IMR-90 (cell line): Measurements from ENCODE around the gene DZIP3. TPM values are rescaled to one million over a fixed set of nuclear protein-coding genes. Genes with fewer than 3 reads are reported as not detected.
"Not testable (repeated sequence)": the region's sequence is repeated elsewhere in the genome, so short reads cannot be mapped to it uniquely, and the experiment has no call there.

Experiments
- ATAC-seq: fragments of 200-7000 bp; cut with Tn5 transposase; 2 replicates; pipeline ENCODE4 v1.9.1; 2020; ENCODE audit warnings: low read depth, mild to moderate bottlenecking, moderate library complexity
- BruUV-seq: library from RNA; stranded (reverse); fragments of 400-500 nt; replicated peaks from 2 replicates; lab custom pipeline; 2021; lab: Mats Ljungman, UMichigan
- CTCF ChIA-PET: fragments of 300-600 bp; formaldehyde crosslinking; extraction: SDS; loops from one replicate; lab custom pipeline; 2021; ENCODE audit warnings: antibody characterized with exemption; lab: Yijun Ruan, JAX
- POLR2A ChIA-PET: fragments of 300-600 bp; sonication (Branson Sonifier 250); formaldehyde crosslinking; loops from one replicate; lab custom pipeline; 2022; ENCODE audit warnings: antibody characterized with exemption; ENCODE audit not compliant: unreplicated experiment; lab: Charles Lee
- DNase-seq: peaks from one replicate; pipeline ENCODE4 v3.0.0; 2013
- H2AFZ ChIP-seq: replicated peaks from 2 replicates; pipeline ENCODE3; 2013; ENCODE audit warnings: low read length, mild to moderate bottlenecking; ENCODE audit not compliant: poor library complexity
- H2AK5ac ChIP-seq: 2 replicates; pipeline ENCODE4 v1.6.1; 2013; ENCODE audit warnings: low read depth, low read length, inconsistent platforms
- H2AK9ac ChIP-seq: replicated peaks from 2 replicates; pipeline ENCODE3; 2013; ENCODE audit warnings: mild to moderate bottlenecking, low read depth, low read length, moderate library complexity; ENCODE audit not compliant: poor library complexity
- H2BK120ac ChIP-seq: 2 replicates; pipeline ENCODE4 v1.6.1; 2013; ENCODE audit warnings: low read depth, low read length, inconsistent platforms
- H2BK15ac ChIP-seq: 3 replicates; pipeline ENCODE4 v1.6.1; 2013; ENCODE audit warnings: low read depth, low read length, inconsistent platforms
- H2BK20ac ChIP-seq: 2 replicates; pipeline ENCODE4 v1.6.1; 2013; ENCODE audit warnings: low read depth, mild to moderate bottlenecking, inconsistent platforms, low read length, moderate library complexity
- H2BK5ac ChIP-seq: 2 replicates; pipeline ENCODE4 v1.6.1; 2013; ENCODE audit warnings: mild to moderate bottlenecking, low read depth, low read length, inconsistent platforms; ENCODE audit not compliant: poor library complexity, severe bottlenecking
- H3K14ac ChIP-seq: replicated peaks from 2 replicates; pipeline ENCODE4 v1.6.1; 2013; ENCODE audit warnings: low read depth, low read length, inconsistent platforms
- H3K18ac ChIP-seq: 2 replicates; pipeline ENCODE4 v1.6.1; 2013; ENCODE audit warnings: low read depth, low read length, control low read depth
- H3K23ac ChIP-seq: 2 replicates; pipeline ENCODE4 v1.6.1; 2013; ENCODE audit warnings: low read depth, low read length, inconsistent platforms
- H3K27ac ChIP-seq: 2 replicates; pipeline ENCODE4 v1.5.1; 2013; ENCODE audit warnings: mild to moderate bottlenecking, control low read depth, low read length; ENCODE audit not compliant: insufficient read depth
- H3K27me3 ChIP-seq: 2 replicates; pipeline ENCODE4 v1.6.1; 2013; ENCODE audit warnings: low read length; ENCODE audit not compliant: control insufficient read depth, insufficient read depth
- H3K36me3 ChIP-seq: 2 replicates; pipeline ENCODE4 v1.6.1; 2013; ENCODE audit warnings: low read length, mixed read lengths; ENCODE audit not compliant: control insufficient read depth, insufficient read depth
- H3K4ac ChIP-seq: 2 replicates; pipeline ENCODE4 v1.6.1; 2013; ENCODE audit warnings: low read depth, low read length, inconsistent platforms
- H3K4me1 ChIP-seq: 2 replicates; pipeline ENCODE4 v1.6.1; 2013; ENCODE audit warnings: low read length, mixed read lengths; ENCODE audit not compliant: control insufficient read depth, insufficient read depth
- H3K4me2 ChIP-seq: 2 replicates; pipeline ENCODE4 v1.6.1; 2013; ENCODE audit warnings: low read depth, mild to moderate bottlenecking, control low read depth, low read length, moderate library complexity
- H3K4me3 ChIP-seq: 2 replicates; pipeline ENCODE4 v1.5.1; 2013; ENCODE audit warnings: low read depth, mild to moderate bottlenecking, control low read depth, low read length, moderate library complexity; ENCODE audit not compliant: insufficient read depth
- H3K56ac ChIP-seq: 2 replicates; pipeline ENCODE4 v1.6.1; 2013; ENCODE audit warnings: low read length, inconsistent platforms; ENCODE audit not compliant: insufficient read depth; ENCODE audit errors: extremely low read depth
- H3K79me1 ChIP-seq, 2 experiments: 2 replicates each; pipeline ENCODE4 v1.6.1; 2013; ENCODE audit warnings: low read length in 2 of 2, inconsistent platforms in 1 of 2, low read depth in 1 of 2
- H3K9ac ChIP-seq: 2 replicates; pipeline ENCODE4 v1.6.1; 2013; ENCODE audit warnings: low read depth, low read length, control low read depth
- H3K9me1 ChIP-seq: 2 replicates; pipeline ENCODE4 v1.6.1; 2013; ENCODE audit warnings: low read length, inconsistent platforms; ENCODE audit not compliant: insufficient read depth
- H3K9me3 ChIP-seq: 2 replicates; pipeline ENCODE4 v1.6.1; 2013; ENCODE audit warnings: low read length; ENCODE audit not compliant: control insufficient read depth, insufficient read depth
- H4K20me1 ChIP-seq: 2 replicates; pipeline ENCODE4 v1.6.1; 2013; ENCODE audit warnings: low read length, inconsistent platforms; ENCODE audit not compliant: insufficient read depth
- H4K5ac ChIP-seq: 2 replicates; pipeline ENCODE4 v1.6.1; 2013; ENCODE audit warnings: mild to moderate bottlenecking, low read depth, low read length, control low read depth
- H4K8ac ChIP-seq, 2 experiments: 2 replicates each; pipeline ENCODE4 v1.6.1; 2013; ENCODE audit warnings: low read depth in 2 of 2, low read length in 2 of 2, control low read depth in 1 of 2, inconsistent platforms in 1 of 2
- H4K91ac ChIP-seq: 2 replicates; pipeline ENCODE4 v1.6.1; 2013; ENCODE audit warnings: low read depth, low read length, inconsistent platforms; ENCODE audit not compliant: insufficient read depth
- MAFK ChIP-seq: IDR thresholded peaks from 2 replicates; pipeline ENCODE4 v1.6.1; 2012; ENCODE audit warnings: low read depth, low read length, improper control_type of control experiment
- MXI1 ChIP-seq: IDR thresholded peaks from 2 replicates; pipeline ENCODE4 v1.6.1; 2012; ENCODE audit warnings: low read depth, mild to moderate bottlenecking, low read length, moderate library complexity, borderline replicate concordance
- POLR2A ChIP-seq: IDR thresholded peaks from 2 replicates; pipeline ENCODE4 v1.6.1; 2012; ENCODE audit warnings: mild to moderate bottlenecking, low read depth, low read length
- RAD21 ChIP-seq: IDR thresholded peaks from 2 replicates; pipeline ENCODE4 v1.6.1; 2012; ENCODE audit warnings: low read length, improper control_type of control experiment
- WGBS, 2 experiments: methylation state at CpG; one replicate each; pipeline versions ENCODE4 v1.1.5 to v1.1.7; 2013; ENCODE audit warnings: missing lambda C conversion rate in 2 of 2; ENCODE audit not compliant: insufficient read length in 1 of 2; ENCODE audit errors: extremely low coverage in 2 of 2; 5-methylcytosine and 5-hydroxymethylcytosine counted together
- dilution Hi-C: fragments of 300-500 bp; cut with HindIII; formaldehyde crosslinking; loops from one replicate; pipeline ENCODE4 v1.14.3; 2018; ENCODE audit warnings: low sequenced_read_pairs; ENCODE audit not compliant: unreplicated experiment
- in situ Hi-C: fragments of 300-500 bp; cut with MboI; formaldehyde crosslinking; loops from 3 replicates; pipeline ENCODE4 v1.14.3; 2019; ENCODE audit warnings: low sequenced_read_pairs, inconsistent platforms, mixed read lengths
- intact Hi-C: fragments of 100-400 bp; cut with micrococcal nuclease; formaldehyde crosslinking; loops from 2 replicates; pipeline ENCODE4 v1.10.0; 2022
- polyA plus RNA-seq, 3 experiments: library from polyadenylated mRNA; depleted of rRNA; stranded (reverse); fragments of >200 nt; gene quantifications; 2 replicates each; pipeline ENCODE4 v1.2.3, GENCODE V29; 2012; ENCODE audit warnings: low replicate concordance in 1 of 3
- total RNA-seq: library from RNA; depleted of rRNA; stranded (reverse); fragments of >200 nt; gene quantifications from 2 replicates; pipeline ENCODE4 v1.2.3, GENCODE V29; 2012
- TF ChIP-seq, protein P1 (sequence below): fragments of 150-350 bp; IDR thresholded peaks from 2 replicates; pipeline ENCODE4 v1.6.1; 2016; ENCODE audit warnings: low read depth, mild to moderate bottlenecking, low read length, moderate library complexity, borderline replicate concordance
- TF ChIP-seq, protein P2 (sequence below): fragments of 150-350 bp; IDR thresholded peaks from 2 replicates; pipeline ENCODE4 v1.6.1; 2017; ENCODE audit warnings: mild to moderate bottlenecking, antibody characterized with exemption, low read length, low read depth

DZIP3 gene
- total and polyA plus RNA-seq, 2 of the 4 experiments (the other 2 are of a cell fraction): 7.0 to 9.9 TPM

DNA sequence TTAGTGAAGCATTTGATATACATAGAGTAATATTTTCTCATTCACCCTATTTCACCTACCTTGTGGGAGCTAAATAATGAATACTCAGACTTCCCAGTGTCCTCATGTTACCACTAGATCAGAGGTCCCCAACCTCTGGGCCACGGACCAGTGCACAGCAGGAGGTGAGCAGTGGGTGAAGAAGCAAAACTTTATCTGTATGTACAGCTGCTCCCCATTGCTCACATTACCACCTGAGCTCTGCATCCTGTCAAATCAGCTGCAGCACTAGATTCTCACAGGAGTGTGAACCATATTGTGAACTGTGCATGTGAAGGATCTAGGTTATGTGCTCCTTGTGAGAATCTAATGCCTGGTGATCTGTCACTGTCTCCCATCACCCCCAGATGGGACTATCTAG is 88.3 kb downstream of the DZIP3 start:
- Histone ChIP-seq H3K23ac (no peak overlapping the region), H3K9ac (no peak overlapping the region), H3K4me3 (no peak overlapping the region), H3K79me1 (no peaks in the 10 kb centered on the region), H2BK15ac (no peak overlapping the region), H3K4me1 (no peaks in the 10 kb centered on the region), H3K18ac (no peak overlapping the region), H2BK120ac (no peak overlapping the region), H2AFZ (no peak overlapping the region), H3K27me3 (no peaks in the 10 kb centered on the region), H4K8ac (no peak overlapping the region), H3K9me3 (no peaks in the 10 kb centered on the region), H3K14ac (no peak overlapping the region), H3K56ac (no peak overlapping the region), H4K91ac (no peak overlapping the region), H2BK20ac (no peak overlapping the region), H3K4ac (no peak overlapping the region), H3K27ac (no peak overlapping the region), H2AK9ac (no peak overlapping the region), H4K5ac (no peak overlapping the region), H2AK5ac (no peak overlapping the region), H4K20me1 (no peaks in the 10 kb centered on the region), H2BK5ac (no peak overlapping the region), H3K4me2 (no peak overlapping the region), H3K36me3 (peaks cover 5% of the 10 kb centered on the region; the same call in 1 of the 2 replicates), H3K9me1 (no peaks in the 10 kb centered on the region; the same call in 1 of the 2 replicates)
- intact Hi-C loops (no loop called here), in situ Hi-C loops (no loop called here), dilution Hi-C loops (no loop called here)
- no CpG with 5 or more reads among the region's 1 CpG for WGBS, 2 experiments
- no peak for ATAC-seq
- DNase-seq: no peak
- ChIA-PET CTCF (interaction anchor here (0.6 kb wide), 1 partner anchor 294 kb away, joined by 3 read pairs; no protein-coding TSS in a partner anchor), POLR2A (no interaction called here)
- no peak for TF ChIP-seq POLR2A
- TF ChIP-seq RAD21: no peak
- TF ChIP-seq, protein P1, sequence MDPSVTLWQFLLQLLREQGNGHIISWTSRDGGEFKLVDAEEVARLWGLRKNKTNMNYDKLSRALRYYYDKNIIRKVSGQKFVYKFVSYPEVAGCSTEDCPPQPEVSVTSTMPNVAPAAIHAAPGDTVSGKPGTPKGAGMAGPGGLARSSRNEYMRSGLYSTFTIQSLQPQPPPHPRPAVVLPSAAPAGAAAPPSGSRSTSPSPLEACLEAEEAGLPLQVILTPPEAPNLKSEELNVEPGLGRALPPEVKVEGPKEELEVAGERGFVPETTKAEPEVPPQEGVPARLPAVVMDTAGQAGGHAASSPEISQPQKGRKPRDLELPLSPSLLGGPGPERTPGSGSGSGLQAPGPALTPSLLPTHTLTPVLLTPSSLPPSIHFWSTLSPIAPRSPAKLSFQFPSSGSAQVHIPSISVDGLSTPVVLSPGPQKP: no peak
- no peak for TF ChIP-seq MAFK
- TF ChIP-seq MXI1: no peak
- TF ChIP-seq, protein P2, sequence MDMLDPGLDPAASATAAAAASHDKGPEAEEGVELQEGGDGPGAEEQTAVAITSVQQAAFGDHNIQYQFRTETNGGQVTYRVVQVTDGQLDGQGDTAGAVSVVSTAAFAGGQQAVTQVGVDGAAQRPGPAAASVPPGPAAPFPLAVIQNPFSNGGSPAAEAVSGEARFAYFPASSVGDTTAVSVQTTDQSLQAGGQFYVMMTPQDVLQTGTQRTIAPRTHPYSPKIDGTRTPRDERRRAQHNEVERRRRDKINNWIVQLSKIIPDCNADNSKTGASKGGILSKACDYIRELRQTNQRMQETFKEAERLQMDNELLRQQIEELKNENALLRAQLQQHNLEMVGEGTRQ: no peak
- no TSS peak for BruUV-seq

DNA sequence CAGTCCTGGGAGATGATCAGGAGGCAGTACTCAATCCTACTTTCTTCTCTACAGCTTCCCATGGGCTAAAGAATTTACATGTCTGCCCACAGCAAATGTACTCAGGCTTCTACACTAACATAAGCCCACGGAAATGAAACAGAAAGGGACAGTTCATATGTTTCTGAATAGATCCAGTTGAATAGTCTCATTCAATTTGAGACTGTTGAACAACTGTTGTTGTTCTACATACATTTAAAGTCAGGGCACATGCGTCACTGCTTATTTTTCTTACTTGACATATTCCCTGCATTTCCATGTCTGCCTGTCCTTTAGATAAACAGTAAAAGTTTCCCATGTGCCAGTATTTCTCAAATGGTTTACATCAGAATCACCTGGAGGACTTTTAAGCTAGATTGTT is 102.8 kb downstream of the DZIP3 start:
- H4K8ac ChIP-seq, H3K9me3 ChIP-seq, dilution Hi-C loops, H4K20me1 ChIP-seq, H3K4me3 ChIP-seq, H3K23ac ChIP-seq, H3K9me1 ChIP-seq, H2AK5ac ChIP-seq, H3K79me1 ChIP-seq, DNase-seq, H2BK15ac ChIP-seq, ATAC-seq, H2BK5ac ChIP-seq, H3K27ac ChIP-seq, BruUV-seq, POLR2A ChIA-PET, H3K14ac ChIP-seq, H2AK9ac ChIP-seq, in situ Hi-C loops, H2BK20ac ChIP-seq, H3K4me1 ChIP-seq, H2AFZ ChIP-seq, H3K27me3 ChIP-seq, intact Hi-C loops, H3K18ac ChIP-seq, H3K36me3 ChIP-seq, H3K4ac ChIP-seq, H4K5ac ChIP-seq, H3K56ac ChIP-seq, CTCF ChIA-PET, H3K9ac ChIP-seq, H3K4me2 ChIP-seq, H4K91ac ChIP-seq, H2BK120ac ChIP-seq: not testable (repeated sequence)
- WGBS, 2 experiments: no CpG with 5 or more reads among the region's 2 CpGs
